Measurements from ENCODE around the gene KLRB1.
"Not testable (repeated sequence)": the region's sequence is repeated elsewhere in the genome, so short reads cannot be mapped to it uniquely, and the experiment has no call there.

- TF ChIP-seq CTCF (IDR thresholded peaks at IDR 0.05; ENCODE audit: low read length); EZH2 (optimal IDR thresholded peaks at IDR 0.05; ENCODE audit: low read depth, low read length): not testable (repeated sequence)
Measured at GRCh38 chr12:9545489-9545888, 62.2 kb downstream of the KLRB1 start.

Data from MM.1S (cell line).